SH-SY5Y (cell line): ENCODE data around the gene PKIG.

Experiments
- GATA2 ChIP-seq: IDR thresholded peaks from 2 replicates; pipeline ENCODE4 v1.6.1; 2011; ENCODE audit warnings: mild to moderate bottlenecking, low read depth, low read length
- GATA3 ChIP-seq: IDR thresholded peaks from 2 replicates; pipeline ENCODE4 v1.6.1; 2011; ENCODE audit warnings: low read depth, mild to moderate bottlenecking, low read length, moderate library complexity

DNA sequence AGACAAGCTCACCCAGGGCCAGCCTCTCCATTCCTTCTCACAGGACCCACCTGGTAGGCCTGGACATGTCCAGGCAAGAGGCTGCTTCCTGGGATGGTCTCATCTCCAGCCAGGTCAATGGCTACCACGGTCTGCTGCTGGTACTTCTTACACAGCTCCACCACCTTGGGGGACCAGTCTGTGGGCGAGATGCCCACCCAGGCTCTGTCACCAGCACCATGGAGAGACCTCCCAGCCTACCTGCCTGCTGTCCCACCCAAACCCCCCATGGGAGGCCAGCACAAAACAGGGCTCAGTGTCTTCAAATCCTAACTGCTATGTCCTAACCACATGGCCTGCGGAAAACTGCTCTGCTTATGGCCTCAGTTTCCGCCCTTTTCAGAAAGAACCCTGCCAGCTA lies 41.8 kb downstream of the PKIG start:
- no peak for TF ChIP-seq GATA2
- TF ChIP-seq GATA3: no peak
